Rectal smooth muscle tissue (tissue), 1 donor: ENCODE results near the gene PON3.
"Not testable (repeated sequence)": the region's sequence is repeated elsewhere in the genome, so short reads cannot be mapped to it uniquely, and the experiment has no call there.

Experiments
- H3K27ac ChIP-seq: one replicate; pipeline ENCODE4 v1.7.0; 2013; ENCODE audit warnings: low read depth, low read length, inconsistent platforms
- H3K27me3 ChIP-seq: one replicate; pipeline ENCODE4 v1.7.0; 2013; ENCODE audit warnings: low read length; ENCODE audit not compliant: control insufficient read depth, insufficient read depth
- H3K36me3 ChIP-seq: one replicate; pipeline ENCODE4 v1.7.0; 2013; ENCODE audit warnings: low read length; ENCODE audit not compliant: control insufficient read depth, insufficient read depth
- H3K4me1 ChIP-seq: one replicate; pipeline ENCODE4 v1.7.0; 2013; ENCODE audit warnings: low read length; ENCODE audit not compliant: control insufficient read depth, insufficient read depth
- H3K4me3 ChIP-seq: one replicate; pipeline ENCODE4 v1.7.0; 2013; ENCODE audit warnings: low read length
- H3K9ac ChIP-seq: one replicate; pipeline ENCODE4 v1.7.0; 2013; ENCODE audit warnings: low read length

PON3 gene

DNA sequence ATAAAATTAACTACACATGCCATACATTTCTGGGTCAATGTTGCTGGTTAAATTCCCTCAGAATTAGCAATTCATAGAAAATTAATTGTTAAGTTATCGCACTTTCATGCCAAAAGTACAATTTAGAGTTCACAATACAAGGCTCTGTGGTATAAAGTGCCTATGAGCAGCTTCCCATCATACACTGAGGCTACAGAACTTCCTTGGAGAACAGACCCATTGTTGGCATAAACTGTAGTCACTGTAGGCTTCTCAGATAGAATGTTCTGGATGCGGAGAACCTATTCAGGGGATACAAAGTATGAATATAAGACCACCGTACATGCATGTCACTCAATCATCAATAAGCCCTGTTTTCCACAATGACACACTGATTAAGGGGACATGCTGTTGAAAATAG, 9.0 kb upstream of the PON3 start:
- Histone ChIP-seq H3K9ac (no peak overlapping the region), H3K4me3 (no peak overlapping the region), H3K4me1 (no peaks in the 10 kb centered on the region), H3K36me3 (peaks cover 5% of the 10 kb centered on the region), H3K27ac (no peak overlapping the region), H3K27me3 (no peaks in the 10 kb centered on the region)

DNA sequence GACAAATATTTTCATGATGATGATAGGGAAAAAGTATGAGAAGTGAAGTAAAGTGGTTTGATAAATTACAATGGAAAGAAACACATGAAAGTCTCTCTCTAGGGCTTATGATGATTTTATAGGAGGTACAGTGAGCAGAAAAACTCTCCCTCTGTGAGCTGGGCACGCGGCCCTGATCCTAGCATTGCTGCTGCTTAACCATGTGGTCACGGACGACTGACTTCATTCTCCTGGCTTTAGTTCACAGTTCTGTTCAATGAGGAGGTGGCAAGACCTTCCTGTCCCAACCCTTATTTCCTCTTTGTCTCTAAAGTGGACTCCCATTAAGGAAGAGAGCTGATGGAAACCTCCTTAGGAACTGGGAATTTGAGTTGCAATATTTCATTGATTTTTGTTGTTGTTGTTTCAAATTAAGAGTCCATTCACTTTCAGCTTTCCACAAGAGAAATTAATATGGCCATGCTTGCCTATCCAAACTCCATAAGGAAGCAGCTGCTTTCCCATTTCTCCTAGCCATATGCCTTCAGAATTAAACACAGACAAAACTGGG, 8.2 kb upstream of the PON3 start:
- Histone ChIP-seq H3K27me3 (no peaks in the 10 kb centered on the region), H3K27ac (no peak overlapping the region), H3K4me3 (no peak overlapping the region), H3K4me1 (no peaks in the 10 kb centered on the region), H3K9ac (no peak overlapping the region), H3K36me3 (peaks cover 5% of the 10 kb centered on the region)

DNA sequence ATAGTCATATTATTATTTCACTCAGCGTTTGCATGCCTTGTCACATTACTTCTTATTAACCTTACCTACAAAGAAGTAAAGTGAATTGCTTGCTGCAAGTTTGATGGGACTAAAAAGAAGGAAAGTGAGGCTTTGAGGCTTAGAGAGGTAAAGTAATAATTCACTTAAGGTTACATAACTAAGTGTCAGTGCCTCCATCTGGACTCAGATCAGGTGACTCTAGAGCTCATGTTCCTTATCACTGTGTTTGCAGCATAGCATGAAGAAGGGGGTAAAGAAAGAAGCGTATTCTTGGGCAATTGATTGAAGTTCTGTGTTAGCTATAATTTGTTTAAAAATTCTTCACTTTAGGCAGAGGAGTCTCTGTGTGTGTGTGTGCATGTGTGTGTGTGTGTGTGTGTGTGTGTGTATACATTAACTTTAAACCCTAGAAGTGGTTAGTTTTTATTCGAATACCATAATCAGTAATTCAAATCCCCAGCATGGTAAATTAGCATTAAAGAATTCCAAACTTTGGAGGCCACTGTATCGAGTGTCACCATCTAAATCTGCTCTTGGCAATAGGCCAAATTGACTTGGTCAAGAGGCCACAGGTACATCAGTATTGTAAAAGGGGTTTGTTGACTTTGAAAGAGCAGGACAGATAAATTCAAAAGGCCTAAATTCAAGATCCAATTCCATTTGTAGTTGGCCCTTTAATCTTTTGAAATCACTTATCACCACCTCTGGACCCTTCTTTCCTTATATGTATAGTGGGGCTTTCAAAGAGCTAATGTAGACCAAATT, 2.2 kb upstream of the PON3 start:
- Histone ChIP-seq H3K36me3 (peaks cover 2% of the 10 kb centered on the region), H3K27ac (no peak overlapping the region), H3K4me1 (peaks cover 2% of the 10 kb centered on the region), H3K27me3 (no peaks in the 10 kb centered on the region), H3K4me3 (no peak overlapping the region), H3K9ac (no peak overlapping the region)

DNA sequence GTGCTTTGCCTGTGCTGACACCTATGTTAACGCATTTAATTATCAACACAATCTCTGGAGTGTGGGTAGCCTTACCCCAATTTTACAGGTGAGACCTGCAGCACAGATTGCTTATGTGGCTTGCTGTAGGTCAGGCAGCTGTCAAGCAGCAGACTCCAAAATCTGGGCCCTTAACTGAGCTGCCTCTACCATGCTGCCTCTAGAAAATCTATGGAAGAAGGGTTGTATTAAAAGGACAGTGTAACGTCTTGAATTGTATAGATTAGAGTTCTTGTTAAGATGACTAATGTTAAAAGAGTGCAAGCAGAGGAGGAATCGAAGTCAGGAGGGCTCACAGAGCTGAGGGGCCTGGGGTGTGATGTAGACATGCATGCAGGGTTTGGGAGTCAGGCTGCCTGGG, 1.2 kb upstream of the PON3 start:
- Histone ChIP-seq H3K27ac (no peak overlapping the region), H3K9ac (no peak overlapping the region), H3K27me3 (no peaks in the 10 kb centered on the region), H3K36me3 (no peaks in the 10 kb centered on the region), H3K4me1 (peaks cover 2% of the 10 kb centered on the region), H3K4me3 (peak overlapping the region; percentile 46)

DNA sequence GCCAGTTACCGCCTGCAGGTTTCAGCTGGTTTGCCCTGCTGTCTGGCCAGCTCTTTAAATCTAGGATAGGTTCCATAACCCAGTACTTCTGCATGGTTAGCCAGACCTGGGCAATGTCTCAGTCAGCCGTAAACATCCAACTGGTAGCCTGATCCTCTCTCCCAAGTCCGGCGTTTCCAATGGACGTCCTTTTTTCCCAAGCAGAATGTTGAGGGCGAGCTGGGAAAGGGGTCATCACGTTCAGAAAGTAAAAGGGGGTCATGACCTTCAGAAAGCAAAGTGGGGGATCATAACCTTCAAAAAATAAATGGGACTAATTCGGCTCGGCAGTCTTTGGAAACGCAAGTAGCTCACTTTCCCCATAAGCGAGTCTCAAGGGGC, 430 bp downstream of the PON3 start:
- H3K4me1 ChIP-seq, result peaks cover 2% of the 10 kb centered on the region
- no peaks in the 10 kb centered on the region for H3K36me3 ChIP-seq
- H3K27me3 ChIP-seq, result no peaks in the 10 kb centered on the region
- no peak overlapping the region for H3K27ac ChIP-seq
- no peak overlapping the region for H3K9ac ChIP-seq
- peak overlapping the region; percentile 46 for H3K4me3 ChIP-seq

DNA sequence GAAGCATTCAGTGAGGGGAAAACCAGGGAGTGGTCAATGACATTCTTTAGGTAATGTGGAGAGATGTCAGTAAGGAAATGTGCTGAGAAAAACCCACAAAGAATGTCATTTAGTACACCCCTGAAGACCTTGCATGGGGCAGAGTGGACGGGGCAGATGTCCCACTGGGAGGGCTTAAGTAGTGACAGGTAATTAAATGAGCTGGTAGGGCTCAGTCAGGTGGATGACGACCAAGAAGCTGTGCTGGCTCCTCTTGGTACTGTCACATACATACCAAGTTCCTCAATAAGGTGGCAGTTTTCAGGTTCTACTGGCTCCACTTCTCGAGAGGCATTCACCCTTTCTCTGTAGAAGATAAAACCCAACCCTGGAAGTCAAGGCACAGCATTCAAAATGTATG, 1.8 kb downstream of the PON3 start:
- Histone ChIP-seq H3K27ac (no peak overlapping the region), H3K9ac (no peak overlapping the region), H3K4me1 (peaks cover 2% of the 10 kb centered on the region), H3K27me3 (no peaks in the 10 kb centered on the region), H3K4me3 (no peak overlapping the region), H3K36me3 (no peaks in the 10 kb centered on the region)

DNA sequence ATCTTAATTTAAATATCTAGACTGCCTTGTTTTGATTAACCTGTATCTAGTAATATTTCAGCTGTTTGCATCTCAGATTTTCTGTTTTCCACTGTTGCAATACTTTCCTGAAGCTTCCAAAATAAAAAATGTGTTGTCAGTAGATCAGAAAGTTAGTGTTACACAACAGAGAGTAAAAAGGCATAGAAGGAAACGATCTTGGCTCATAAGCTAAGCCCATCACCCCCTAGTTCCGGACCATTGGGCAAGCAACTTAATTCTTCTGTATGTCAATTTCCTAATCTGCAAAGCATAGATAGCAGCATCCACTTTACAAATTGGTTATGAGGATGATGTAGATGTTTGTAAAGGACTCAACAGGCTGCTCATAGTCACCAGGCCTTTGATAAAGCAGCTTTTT, 4.4 kb downstream of the PON3 start:
- no peaks in the 10 kb centered on the region for H3K36me3 ChIP-seq

DNA sequence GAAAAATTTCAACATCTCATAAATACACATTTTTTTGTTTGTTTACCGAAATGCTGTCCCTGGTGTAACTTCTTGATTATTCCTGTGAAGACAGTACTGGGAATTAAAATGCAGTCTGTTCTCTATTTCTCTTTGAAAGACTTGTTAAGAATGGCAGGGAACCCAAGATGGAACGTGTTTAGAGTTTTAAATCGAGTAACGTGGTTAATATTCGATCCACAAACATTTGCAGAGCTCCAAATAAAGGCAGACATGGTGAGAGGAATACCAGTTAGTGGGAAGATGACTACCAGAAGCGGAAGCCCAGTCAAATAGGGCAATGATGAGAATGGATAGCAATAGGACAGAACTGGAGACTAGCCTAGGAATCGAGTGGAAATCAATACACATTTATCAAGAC, 6.7 kb downstream of the PON3 start:
- no peaks in the 10 kb centered on the region for H3K4me1 ChIP-seq
- no peak overlapping the region for H3K27ac ChIP-seq
- H3K4me3 ChIP-seq, result no peak overlapping the region
- H3K27me3 ChIP-seq, result no peaks in the 10 kb centered on the region
- H3K36me3 ChIP-seq, result no peaks in the 10 kb centered on the region
- H3K9ac ChIP-seq, result no peak overlapping the region

More for the DNA sequence above, 4.4 kb downstream of the PON3 start:
- no peak overlapping the region for H3K9ac ChIP-seq
- H3K27me3 ChIP-seq, result no peaks in the 10 kb centered on the region
- H3K27ac ChIP-seq, result no peak overlapping the region
- H3K4me1 ChIP-seq, result peaks cover 2% of the 10 kb centered on the region
- H3K4me3 ChIP-seq, result no peak overlapping the region

DNA sequence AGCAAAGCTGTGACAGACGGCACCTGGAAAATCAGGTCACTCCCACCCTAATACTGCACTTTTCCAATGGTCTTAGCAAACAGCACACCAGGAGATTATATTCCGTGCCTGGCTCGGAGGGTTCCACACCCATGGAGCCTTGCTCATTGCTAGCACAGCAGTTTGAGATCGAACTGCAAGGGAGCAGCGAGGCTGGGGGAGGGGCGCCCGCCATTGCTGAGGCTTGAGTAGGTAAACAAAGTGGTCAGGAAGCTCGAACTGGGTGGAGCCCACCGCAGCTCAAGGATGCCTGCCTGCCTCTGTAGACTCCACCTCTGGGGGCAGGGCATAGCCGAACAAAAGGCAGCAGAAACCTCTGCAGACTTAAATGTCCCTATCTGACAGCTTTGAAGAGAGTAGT, 16.7 kb downstream of the PON3 start:
- not testable (repeated sequence) for H3K36me3 ChIP-seq, H3K4me1 ChIP-seq, H3K9ac ChIP-seq, H3K4me3 ChIP-seq, H3K27me3 ChIP-seq, H3K27ac ChIP-seq

DNA sequence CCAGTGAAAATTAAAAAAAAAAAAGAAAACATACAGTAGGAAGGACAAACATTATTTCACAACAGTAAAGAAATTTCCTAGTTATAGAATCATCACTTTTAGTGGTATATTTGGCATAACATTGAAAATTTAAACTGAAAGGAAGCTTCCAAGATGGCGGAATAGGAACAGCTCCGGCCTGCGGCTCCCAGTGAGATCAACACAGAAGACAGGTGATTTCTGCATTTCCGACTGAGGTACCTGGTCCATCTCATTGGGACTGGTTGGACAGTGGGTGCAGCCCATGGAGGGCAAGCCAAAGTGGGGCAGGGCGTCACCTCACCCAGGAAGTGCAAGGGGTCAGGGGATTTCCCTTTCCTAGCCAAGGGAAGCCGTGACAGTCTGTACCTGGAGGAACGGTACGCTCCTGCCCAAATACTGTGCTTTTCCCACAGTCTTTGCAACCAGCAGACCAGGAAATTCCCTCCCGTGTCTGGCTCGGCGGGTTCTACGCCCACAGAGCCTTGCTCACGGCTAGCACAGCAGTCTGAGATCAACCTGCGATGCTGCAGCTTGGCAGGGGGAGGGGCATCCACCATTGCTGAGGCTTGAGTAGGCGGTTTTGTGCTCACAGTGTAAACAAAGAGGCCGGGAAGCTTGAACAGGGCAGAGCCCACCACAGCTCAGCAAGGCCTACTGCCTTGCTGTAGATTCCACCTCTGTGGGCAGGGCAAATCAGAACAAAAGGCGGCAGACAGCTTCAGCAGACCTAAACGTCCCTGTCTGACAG, 19.4 kb downstream of the PON3 start:
- H3K4me1 ChIP-seq, result no peaks in the 10 kb centered on the region
- H3K36me3 ChIP-seq, result no peaks in the 10 kb centered on the region
- H3K27me3 ChIP-seq, result no peaks in the 10 kb centered on the region
- H3K27ac ChIP-seq, result no peak overlapping the region
- no peak overlapping the region for H3K4me3 ChIP-seq
- no peak overlapping the region for H3K9ac ChIP-seq

DNA sequence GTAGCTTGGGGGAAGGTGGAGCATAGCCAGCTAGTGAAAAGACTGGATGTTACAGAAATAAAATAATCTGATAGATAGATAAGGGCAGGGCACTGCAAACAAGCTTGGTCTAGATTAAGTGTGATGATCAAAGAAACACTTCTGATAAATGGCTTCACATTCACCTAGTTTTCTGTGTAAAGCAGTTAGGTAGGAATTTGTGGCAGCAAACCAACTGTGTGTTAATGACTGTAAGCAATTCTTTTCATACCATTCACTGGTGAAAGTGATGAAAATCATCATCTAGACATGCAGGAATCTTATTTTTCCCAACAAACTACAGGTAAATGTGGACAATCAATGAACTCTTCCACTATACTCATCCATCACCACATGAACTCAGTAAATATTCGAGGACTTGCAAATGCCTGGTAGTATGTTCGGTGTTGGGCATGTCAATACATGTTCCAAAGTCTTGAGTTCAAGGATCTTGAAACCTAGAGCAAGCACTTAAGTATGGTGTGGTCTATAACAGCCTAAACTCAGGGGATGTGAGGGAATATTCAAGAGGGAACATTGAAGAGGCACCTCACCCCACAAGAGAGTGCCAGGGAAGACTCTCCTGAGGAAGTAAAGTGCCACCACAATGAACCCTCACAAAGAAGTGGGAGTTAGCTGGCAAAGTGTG, 20.5 kb downstream of the PON3 start:
- Histone ChIP-seq H3K4me3 (no peak overlapping the region), H3K4me1 (no peaks in the 10 kb centered on the region), H3K27me3 (no peaks in the 10 kb centered on the region), H3K27ac (no peak overlapping the region), H3K9ac (no peak overlapping the region), H3K36me3 (no peaks in the 10 kb centered on the region)

DNA sequence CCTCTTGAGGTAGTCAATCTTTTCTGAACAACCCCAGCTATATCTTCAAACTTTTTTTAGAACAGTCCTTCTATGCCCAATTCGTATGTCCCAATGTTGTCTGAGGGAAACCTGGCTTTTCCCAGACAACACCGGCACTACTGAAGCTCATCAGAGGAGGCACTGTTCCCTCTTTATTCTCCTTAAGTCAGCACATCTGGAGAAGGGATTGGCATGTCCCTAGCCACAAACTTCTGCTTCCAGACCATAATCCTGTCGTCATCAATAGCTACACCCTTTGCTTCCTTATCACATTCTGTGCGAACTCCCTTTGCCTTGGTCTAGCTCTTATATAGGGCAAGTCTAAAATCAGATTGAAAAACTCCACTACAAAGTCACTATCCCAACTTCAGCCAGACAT, 22.9 kb downstream of the PON3 start:
- Histone ChIP-seq H3K27me3 (no peaks in the 10 kb centered on the region), H3K27ac (no peak overlapping the region), H3K4me1 (no peaks in the 10 kb centered on the region), H3K9ac (no peak overlapping the region), H3K36me3 (no peaks in the 10 kb centered on the region), H3K4me3 (no peak overlapping the region)
